NCI-H1092 (cell line): ENCODE data around the gene ARHGAP33.

ENCODE experiments used
- DNase-seq: peaks from one replicate; lab custom pipeline; 2025; lab: John Stamatoyannopoulos, UW

Gene ARHGAP33, protein sequence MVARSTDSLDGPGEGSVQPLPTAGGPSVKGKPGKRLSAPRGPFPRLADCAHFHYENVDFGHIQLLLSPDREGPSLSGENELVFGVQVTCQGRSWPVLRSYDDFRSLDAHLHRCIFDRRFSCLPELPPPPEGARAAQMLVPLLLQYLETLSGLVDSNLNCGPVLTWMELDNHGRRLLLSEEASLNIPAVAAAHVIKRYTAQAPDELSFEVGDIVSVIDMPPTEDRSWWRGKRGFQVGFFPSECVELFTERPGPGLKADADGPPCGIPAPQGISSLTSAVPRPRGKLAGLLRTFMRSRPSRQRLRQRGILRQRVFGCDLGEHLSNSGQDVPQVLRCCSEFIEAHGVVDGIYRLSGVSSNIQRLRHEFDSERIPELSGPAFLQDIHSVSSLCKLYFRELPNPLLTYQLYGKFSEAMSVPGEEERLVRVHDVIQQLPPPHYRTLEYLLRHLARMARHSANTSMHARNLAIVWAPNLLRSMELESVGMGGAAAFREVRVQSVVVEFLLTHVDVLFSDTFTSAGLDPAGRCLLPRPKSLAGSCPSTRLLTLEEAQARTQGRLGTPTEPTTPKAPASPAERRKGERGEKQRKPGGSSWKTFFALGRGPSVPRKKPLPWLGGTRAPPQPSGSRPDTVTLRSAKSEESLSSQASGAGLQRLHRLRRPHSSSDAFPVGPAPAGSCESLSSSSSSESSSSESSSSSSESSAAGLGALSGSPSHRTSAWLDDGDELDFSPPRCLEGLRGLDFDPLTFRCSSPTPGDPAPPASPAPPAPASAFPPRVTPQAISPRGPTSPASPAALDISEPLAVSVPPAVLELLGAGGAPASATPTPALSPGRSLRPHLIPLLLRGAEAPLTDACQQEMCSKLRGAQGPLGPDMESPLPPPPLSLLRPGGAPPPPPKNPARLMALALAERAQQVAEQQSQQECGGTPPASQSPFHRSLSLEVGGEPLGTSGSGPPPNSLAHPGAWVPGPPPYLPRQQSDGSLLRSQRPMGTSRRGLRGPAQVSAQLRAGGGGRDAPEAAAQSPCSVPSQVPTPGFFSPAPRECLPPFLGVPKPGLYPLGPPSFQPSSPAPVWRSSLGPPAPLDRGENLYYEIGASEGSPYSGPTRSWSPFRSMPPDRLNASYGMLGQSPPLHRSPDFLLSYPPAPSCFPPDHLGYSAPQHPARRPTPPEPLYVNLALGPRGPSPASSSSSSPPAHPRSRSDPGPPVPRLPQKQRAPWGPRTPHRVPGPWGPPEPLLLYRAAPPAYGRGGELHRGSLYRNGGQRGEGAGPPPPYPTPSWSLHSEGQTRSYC

DNA sequence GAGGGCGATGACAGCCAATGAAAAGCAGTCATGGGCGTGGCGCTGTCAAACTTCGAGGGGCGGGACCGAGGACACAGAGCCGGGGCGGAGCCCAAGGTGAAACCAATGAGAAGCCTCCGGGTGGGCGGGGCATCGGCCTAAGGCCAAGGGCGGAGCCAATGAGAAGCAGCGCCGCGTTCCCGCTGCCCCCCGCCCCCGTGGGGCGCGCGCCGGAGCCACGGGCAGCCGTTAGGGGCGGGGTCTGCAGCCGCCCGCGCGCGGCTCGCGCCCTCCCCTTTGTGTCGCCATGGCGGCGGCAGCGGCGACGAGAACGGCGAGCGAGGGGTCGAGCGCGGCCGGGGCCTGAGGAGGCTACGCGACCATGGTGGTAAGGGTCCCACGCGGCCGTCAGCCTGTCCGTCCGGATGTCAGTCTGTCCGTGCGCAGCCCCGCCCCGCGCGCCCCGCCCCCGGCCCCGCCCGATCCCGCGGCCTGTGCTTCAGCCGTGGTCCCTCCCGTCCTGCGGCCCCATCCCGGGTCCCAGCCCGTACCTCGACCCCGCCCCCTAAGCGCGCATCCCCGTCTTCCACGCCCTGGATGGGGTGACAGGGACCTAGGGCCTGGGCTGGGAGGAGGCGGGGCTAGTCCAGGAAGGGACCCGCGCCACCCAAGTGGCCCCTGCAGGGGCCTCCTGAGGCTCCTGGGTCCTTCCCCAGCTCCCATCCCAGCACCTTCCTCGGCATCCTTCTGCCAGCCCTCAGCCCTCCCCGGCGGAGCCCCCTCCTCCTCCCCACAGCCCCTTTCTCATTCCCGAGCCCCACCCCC lies at the start of gene ARHGAP33:
TSS of gene ARHGAP33 (plus strand) at position 267 of the 804 bp plus-strand sequence. CDS start at position 362, 95 bp downstream.
- DNase-seq: peak; percentile 96

DNA sequence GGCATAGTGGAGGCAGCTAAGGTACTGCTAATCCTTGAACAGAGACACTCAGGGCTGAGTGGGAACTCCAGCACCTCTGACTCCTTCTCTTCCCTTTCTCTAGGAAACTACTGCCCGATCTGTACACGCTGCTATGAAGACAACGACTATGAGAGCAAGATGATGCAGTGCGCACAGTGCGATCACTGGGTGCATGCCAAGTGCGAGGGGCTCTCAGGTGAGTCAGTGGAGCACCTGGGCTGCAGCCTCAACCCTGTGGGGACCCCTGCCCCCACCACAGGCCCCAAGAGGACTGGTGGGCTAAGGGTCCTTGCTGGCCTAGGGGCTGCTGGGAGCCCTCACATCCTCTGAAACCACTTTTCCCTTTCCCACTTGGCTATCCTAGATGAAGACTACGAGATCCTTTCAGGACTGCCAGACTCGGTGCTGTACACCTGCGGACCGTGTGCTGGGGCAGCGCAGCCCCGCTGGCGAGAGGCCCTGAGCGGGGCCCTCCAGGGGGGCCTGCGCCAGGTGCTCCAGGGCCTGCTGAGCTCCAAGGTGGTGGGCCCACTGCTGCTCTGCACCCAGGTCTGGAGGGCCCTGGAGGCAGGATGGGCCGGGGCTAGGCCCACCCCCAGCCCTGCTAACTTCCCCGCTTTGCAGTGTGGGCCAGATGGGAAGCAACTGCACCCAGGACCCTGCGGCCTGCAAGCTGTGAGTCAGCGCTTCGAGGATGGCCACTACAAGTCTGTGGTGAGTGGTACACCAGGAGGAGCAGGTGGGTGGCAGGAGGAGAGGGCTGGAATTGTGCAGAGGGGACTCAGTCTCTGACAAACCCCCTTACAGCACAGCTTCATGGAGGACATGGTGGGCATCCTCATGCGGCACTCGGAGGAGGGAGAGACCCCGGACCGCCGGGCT lies 48.1 kb upstream of the ARHGAP33 start:
- DNase-seq: no peak

DNA sequence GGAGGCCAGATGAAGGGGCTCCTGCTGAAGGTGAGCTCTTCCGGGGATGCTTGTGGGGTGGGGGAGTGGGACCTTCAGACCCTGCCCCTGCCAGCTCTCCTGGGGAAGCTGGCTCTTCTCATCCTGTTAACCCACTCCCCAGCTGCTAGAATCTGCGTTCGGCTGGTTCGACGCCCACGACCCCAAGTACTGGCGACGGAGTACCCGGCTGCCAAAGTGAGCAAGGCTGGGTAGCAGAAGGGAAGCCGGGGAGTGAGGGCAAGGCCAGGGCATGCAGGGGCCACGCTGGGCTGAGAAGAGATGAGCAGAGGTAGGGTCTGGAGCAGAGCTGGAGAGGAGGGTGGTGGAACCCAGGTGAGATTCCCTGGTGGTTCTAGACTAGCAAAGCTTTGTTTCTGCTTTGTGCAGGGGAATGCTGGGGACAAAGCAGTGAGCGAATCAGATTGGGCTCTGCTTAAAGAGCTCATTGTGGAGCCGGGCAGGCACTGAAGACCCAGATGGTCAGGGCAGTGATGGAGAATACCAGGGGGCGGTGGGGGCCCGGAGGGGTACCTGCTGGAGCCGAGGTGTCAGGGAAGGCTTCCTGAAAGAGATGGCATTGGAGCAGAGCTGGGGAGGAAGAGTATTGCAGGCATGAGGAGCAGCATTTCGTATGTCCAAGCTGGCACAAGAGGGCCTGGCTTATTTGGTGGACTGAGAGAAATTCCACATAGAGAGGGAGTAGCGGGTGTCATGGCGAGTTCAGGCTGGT lies 47.2 kb upstream of the ARHGAP33 start:
- no peak for DNase-seq

- no peak for DNase-seq
Observed at GRCh38 chr19:35729021-35729420, 46.3 kb upstream of the ARHGAP33 start.

DNA sequence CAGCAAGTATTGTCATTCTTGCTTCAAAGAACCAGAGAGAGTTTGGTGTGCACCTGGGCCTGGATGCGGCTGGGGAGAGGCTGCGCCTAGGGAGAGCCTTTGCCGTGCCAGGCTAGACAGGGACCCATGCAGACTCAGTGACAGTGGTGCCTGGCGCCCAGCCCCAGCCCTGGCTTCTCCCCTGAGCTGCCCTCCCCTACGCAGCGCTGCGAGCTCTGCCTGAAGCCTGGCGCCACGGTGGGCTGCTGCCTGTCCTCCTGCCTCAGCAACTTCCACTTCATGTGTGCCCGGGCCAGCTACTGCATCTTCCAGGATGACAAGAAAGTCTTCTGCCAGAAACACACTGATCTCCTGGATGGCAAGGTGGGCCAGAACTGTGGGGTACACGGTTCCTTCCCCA lies 45.6 kb upstream of the ARHGAP33 start:
- no peak for DNase-seq

GRCh38 chr19:35730326-35730725 lies 45.0 kb upstream of the ARHGAP33 start:
- DNase-seq: no peak

GRCh38 chr19:35731353-35731752 lies 44.0 kb upstream of the ARHGAP33 start:
- no peak for DNase-seq

DNA sequence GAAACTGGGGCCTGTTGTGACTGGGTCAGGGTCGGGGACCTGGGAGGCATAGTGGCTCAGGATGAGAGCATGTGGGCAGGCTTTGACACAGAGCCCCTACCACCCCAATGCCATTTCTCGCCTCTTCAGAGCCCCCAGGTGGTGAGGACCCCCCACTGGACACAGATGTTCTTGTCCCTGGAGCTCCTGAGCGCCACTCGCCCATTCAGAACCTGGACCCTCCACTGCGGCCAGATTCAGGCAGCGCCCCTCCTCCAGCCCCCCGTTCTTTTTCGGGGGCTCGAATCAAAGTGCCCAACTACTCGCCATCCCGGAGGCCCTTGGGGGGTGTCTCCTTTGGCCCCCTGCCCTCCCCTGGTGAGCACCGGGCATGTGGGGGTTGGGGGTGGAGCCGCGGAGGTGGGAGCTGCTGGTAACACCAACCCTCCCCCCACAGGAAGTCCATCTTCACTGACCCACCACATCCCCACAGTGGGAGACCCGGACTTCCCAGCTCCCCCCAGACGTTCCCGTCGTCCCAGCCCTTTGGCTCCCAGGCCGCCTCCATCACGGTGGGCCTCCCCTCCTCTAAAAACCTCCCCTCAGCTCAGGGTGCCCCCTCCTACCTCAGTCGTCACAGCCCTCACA lies 43.5 kb upstream of the ARHGAP33 start:
- no peak for DNase-seq

DNA sequence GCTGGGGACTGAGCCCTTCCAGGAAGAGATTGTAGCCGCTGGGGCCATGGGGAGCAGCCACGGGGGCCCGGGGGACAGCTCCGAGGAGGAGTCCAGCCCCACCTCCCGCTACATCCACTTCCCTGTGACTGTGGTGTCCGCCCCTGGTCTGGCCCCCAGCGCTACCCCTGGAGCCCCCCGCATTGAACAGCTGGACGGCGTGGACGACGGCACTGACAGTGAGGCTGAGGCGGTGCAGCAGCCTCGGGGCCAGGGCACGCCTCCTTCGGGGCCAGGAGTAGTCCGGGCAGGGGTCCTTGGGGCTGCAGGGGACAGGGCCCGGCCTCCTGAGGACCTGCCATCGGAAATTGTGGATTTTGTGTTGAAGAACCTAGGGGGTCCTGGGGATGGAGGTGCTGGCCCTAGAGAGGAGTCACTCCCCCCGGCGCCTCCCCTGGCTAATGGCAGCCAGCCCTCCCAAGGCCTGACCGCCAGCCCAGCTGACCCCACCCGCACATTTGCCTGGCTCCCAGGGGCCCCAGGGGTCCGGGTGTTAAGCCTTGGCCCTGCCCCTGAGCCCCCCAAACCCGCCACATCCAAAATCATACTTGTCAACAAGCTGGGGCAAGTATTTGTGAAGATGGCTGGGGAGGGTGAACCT lies 42.7 kb upstream of the ARHGAP33 start:
- DNase-seq: no peak

- DNase-seq: no peak
Observed at GRCh38 chr19:35733180-35734125, 41.9 kb upstream of the ARHGAP33 start.

GRCh38 chr19:35734273-35734672 lies 41.1 kb upstream of the ARHGAP33 start:
- DNase-seq: no peak

GRCh38 chr19:35734889-35735288 lies 40.5 kb upstream of the ARHGAP33 start:
- DNase-seq: no peak

DNA sequence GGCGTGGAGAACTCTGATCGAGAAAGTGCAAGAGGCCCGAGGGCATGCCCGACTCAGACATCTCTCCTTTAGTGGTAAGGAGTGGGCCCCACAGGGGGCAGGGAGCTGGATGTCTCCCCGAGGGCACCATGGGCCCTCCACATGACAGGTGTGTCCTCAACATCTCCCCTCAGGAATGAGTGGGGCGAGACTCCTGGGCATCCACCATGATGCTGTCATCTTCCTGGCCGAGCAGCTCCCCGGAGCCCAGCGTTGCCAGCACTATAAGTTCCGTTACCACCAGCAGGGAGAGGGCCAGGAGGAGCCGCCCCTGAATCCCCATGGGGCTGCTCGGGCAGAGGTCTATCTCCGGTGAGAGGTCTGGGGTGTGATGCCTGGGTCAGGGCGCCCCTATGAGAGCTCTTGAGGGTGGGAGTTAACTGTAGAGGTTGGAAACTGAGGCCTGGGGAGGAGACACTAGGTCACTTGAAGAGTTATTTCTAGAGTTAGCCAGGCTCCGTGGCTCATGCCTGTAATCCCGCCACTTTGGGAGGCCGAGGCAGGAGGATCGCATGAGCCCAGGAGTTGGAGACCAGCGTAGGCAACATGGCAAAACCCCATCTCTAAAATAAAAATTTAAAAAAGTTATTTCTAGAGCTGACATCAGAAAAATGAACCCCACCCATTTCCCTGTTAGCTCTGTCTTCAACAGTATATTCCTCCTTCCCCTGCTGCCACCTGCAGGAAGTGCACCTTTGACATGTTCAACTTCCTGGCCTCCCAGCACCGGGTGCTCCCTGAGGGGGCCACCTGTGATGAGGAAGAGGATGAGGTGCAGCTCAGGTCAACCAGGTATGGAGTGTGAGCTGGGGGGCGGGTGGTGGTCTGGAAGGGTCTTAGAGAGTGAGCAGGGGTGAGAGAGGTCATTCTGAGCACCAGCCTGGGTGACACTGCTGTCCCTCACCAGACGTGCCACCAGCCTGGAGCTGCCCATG lies 38.2 kb upstream of the ARHGAP33 start:
- no peak for DNase-seq

GRCh38 chr19:35738021-35738886 lies 37.1 kb upstream of the ARHGAP33 start:
- DNase-seq: no peak

- no peak for DNase-seq
Observed at GRCh38 chr19:35738887-35739229, 36.5 kb upstream of the ARHGAP33 start.
